HCT116 (cell line): ENCODE data around the gene UBL5. TPM values are rescaled to one million over a fixed set of nuclear protein-coding genes. Genes with fewer than 3 reads are reported as not detected.

Source experiments
- ATAC-seq: fragments of 200-7000 bp; cut with Tn5 transposase; 2 replicates; pipeline ENCODE4 v1.9.1; 2020; ENCODE audit warnings: mild to moderate bottlenecking, moderate library complexity
- BruUV-seq: library from RNA; stranded (reverse); fragments of 400-500 nt; replicated peaks from 2 replicates; lab custom pipeline; 2021; lab: Mats Ljungman, UMichigan
- CTCF ChIA-PET: fragments of 300-600 bp; sonication (Branson Sonifier 250); formaldehyde crosslinking; loops from one replicate; lab custom pipeline; 2021; ENCODE audit warnings: antibody characterized with exemption; lab: Charles Lee
- POLR2A ChIA-PET: fragments of 300-600, 350-600 bp; sonication (Branson Sonifier 250); formaldehyde crosslinking; loops from one replicate; lab custom pipeline; 2021; ENCODE audit warnings: antibody characterized with exemption; lab: Charles Lee
- RAD21 ChIA-PET, 2 experiments: fragments of 300-600 bp; sonication (Branson Sonifier 250); formaldehyde crosslinking; loops; one replicate each; lab custom pipeline; 2023; ENCODE audit warnings: low total read pairs in 2 of 2; ENCODE audit not compliant: uncharacterized antibody in 2 of 2, unreplicated experiment in 2 of 2, low non-redundant PET in 1 of 2; lab: Charles Lee
- DNase-seq: peaks from one replicate; pipeline ENCODE4 v3.0.0-alpha.2; 2010; ENCODE audit warnings: low read depth, low spot score
- H2AFZ ChIP-seq: fragments of 200-600 bp; shearing (Covaris generic), sonication (generic); 2 replicates; pipeline ENCODE4 v1.6.1; 2017; ENCODE audit warnings: low read depth, mixed run types, mixed read lengths, antibody characterized with exemption, low read length; ENCODE audit not compliant: poor library complexity, severe bottlenecking
- H3K27ac ChIP-seq: 2 replicates; pipeline ENCODE4 v1.5.1; 2012; ENCODE audit warnings: low read depth, low read length
- H3K27me3 ChIP-seq: fragments of 200-600 bp; sonication (generic); 2 replicates; pipeline ENCODE4 v1.6.1; 2016; ENCODE audit warnings: mixed run types, low read length, mixed read lengths; ENCODE audit not compliant: insufficient read depth
- H3K36me3 ChIP-seq, 2 experiments: fragments of 200-500 bp in 1 of 2; fragments of 200-600 bp in 1 of 2; sonication (Bioruptor generic) in 1 of 2; sonication (generic) in 1 of 2; 2 replicates each; pipeline versions ENCODE4 v1.5.1 to v1.6.1; 2014 to 2016; ENCODE audit warnings: low read length in 2 of 2, inconsistent platforms in 1 of 2, mixed read lengths in 1 of 2, mixed run types in 1 of 2; ENCODE audit not compliant: insufficient read depth in 2 of 2, control insufficient read depth in 1 of 2
- H3K4me1 ChIP-seq, 2 experiments: fragments of 200-600 bp in 1 of 2; sonication (generic) in 1 of 2; 2 replicates each; pipeline versions ENCODE4 v1.5.1 to v1.6.1; 2012 to 2017; ENCODE audit warnings: low read length in 2 of 2, inconsistent platforms in 1 of 2, mild to moderate bottlenecking in 1 of 2, mixed read lengths in 1 of 2, mixed run types in 1 of 2, moderate library complexity in 1 of 2; ENCODE audit not compliant: insufficient read depth in 2 of 2, control insufficient read depth in 1 of 2
- H3K4me2 ChIP-seq: fragments of 200-600 bp; sonication (generic); 2 replicates; pipeline ENCODE4 v1.6.1; 2017; ENCODE audit warnings: mixed run types, low read length, mixed read lengths
- H3K4me3 ChIP-seq, 2 experiments: fragments of 200-600 bp in 1 of 2; sonication (generic) in 1 of 2; replicated peaks in 1 of 2; 2 replicates each; pipeline ENCODE4 v1.5.1; 2011 to 2016; ENCODE audit warnings: low read length in 2 of 2, control low read depth in 1 of 2, low read depth in 1 of 2, mild to moderate bottlenecking in 1 of 2, mixed read lengths in 1 of 2, mixed run types in 1 of 2
- H3K79me2 ChIP-seq: fragments of 200-600 bp; sonication (generic); 2 replicates; pipeline ENCODE4 v1.6.1; 2017; ENCODE audit warnings: mild to moderate bottlenecking, mixed run types, low read length, moderate library complexity, mixed read lengths; ENCODE audit not compliant: insufficient read depth
- H3K9ac ChIP-seq: fragments of 200-600 bp; sonication (generic); 2 replicates; pipeline ENCODE4 v1.6.1; 2016; ENCODE audit warnings: low read length, mixed read lengths
- H3K9me2 ChIP-seq: fragments of 200-600 bp; sonication (generic), shearing (Covaris generic); 2 replicates; pipeline ENCODE4 v1.6.1; 2017; ENCODE audit warnings: mixed run types, mild to moderate bottlenecking, moderate library complexity; ENCODE audit not compliant: insufficient read depth
- H3K9me3 ChIP-seq, 2 experiments: fragments of 200-500 bp in 1 of 2; fragments of 200-600 bp in 1 of 2; sonication (Bioruptor generic) in 1 of 2; sonication (generic) in 1 of 2; 2 replicates each; pipeline ENCODE4 v1.6.1; 2014 to 2017; ENCODE audit warnings: low read length in 2 of 2, mixed read lengths in 2 of 2, inconsistent platforms in 1 of 2, low read depth in 1 of 2, mild to moderate bottlenecking in 1 of 2, mixed run types in 1 of 2, moderate library complexity in 1 of 2; ENCODE audit not compliant: control insufficient read depth in 1 of 2, insufficient read depth in 1 of 2
- H4K20me1 ChIP-seq: fragments of 200-600 bp; sonication (generic), shearing (Covaris generic); 2 replicates; pipeline ENCODE4 v1.6.1; 2017; ENCODE audit warnings: mixed run types, mild to moderate bottlenecking, moderate library complexity; ENCODE audit not compliant: insufficient read depth
- ATF3 ChIP-seq: IDR thresholded peaks from 2 replicates; pipeline ENCODE4 v1.6.1; 2012
- CBX3 ChIP-seq: IDR thresholded peaks from 2 replicates; pipeline ENCODE4 v1.6.1; 2012; ENCODE audit warnings: low read depth
- CEBPB ChIP-seq: IDR thresholded peaks from 2 replicates; pipeline ENCODE4 v1.6.1; 2012; ENCODE audit warnings: low read depth
- EGR1 ChIP-seq: IDR thresholded peaks from 2 replicates; pipeline ENCODE4 v1.6.1; 2012; ENCODE audit warnings: low read depth
- ELF1 ChIP-seq: IDR thresholded peaks from 2 replicates; pipeline ENCODE4 v1.6.1; 2012; ENCODE audit warnings: low read depth, borderline replicate concordance
- EZH2 ChIP-seq: fragments of 200-600 bp; sonication (generic); IDR thresholded peaks from 2 replicates; pipeline ENCODE4 v1.6.1; 2017; ENCODE audit warnings: antibody characterized with exemption, mixed run types
- FOSL1 ChIP-seq: IDR thresholded peaks from 2 replicates; pipeline ENCODE4 v1.6.1; 2012; ENCODE audit warnings: low read depth
- JUND ChIP-seq: IDR thresholded peaks from 2 replicates; pipeline ENCODE4 v1.6.1; 2012
- POLR2AphosphoS5 ChIP-seq: IDR thresholded peaks from 2 replicates; pipeline ENCODE4 v1.6.1; 2011; ENCODE audit warnings: mild to moderate bottlenecking, low read depth, low read length, moderate library complexity
- RAD21 ChIP-seq: IDR thresholded peaks from 2 replicates; pipeline ENCODE4 v1.6.1; 2012; ENCODE audit warnings: low read depth, mild to moderate bottlenecking
- SIN3A ChIP-seq: IDR thresholded peaks from 2 replicates; pipeline ENCODE4 v1.6.1; 2012; ENCODE audit warnings: low read depth
- YY1 ChIP-seq: IDR thresholded peaks from 2 replicates; pipeline ENCODE4 v1.6.1; 2011; ENCODE audit warnings: low read length, low read depth, moderate library complexity, mild to moderate bottlenecking; ENCODE audit not compliant: insufficient replicate concordance; ENCODE audit errors: extremely low read depth
- ZFX ChIP-seq: fragments of 450-650 bp; IDR thresholded peaks from 2 replicates; pipeline ENCODE4 v1.6.1; 2017
- ZNF274 ChIP-seq: fragments of 200-500 bp; sonication (Bioruptor generic); IDR thresholded peaks from 2 replicates; pipeline ENCODE4 v1.6.1; 2014; ENCODE audit warnings: mild to moderate bottlenecking, low read depth, low read length, inconsistent platforms
- intact Hi-C: fragments of 100-400 bp; cut with micrococcal nuclease; formaldehyde crosslinking; loops from 2 replicates; pipeline ENCODE4 v1.10.0; 2022
- total RNA-seq: library from RNA; stranded (reverse); gene quantifications from one replicate; pipeline ENCODE4 v1.2.1, GENCODE V29; 2021; ENCODE audit not compliant: unreplicated experiment
- TF ChIP-seq, protein P1 (sequence below): IDR thresholded peaks from 2 replicates; pipeline ENCODE4 v1.6.1; 2012; ENCODE audit warnings: low read depth

Gene UBL5
- total RNA-seq, 1 experiment from 2014 or later, result 335 TPM

DNA sequence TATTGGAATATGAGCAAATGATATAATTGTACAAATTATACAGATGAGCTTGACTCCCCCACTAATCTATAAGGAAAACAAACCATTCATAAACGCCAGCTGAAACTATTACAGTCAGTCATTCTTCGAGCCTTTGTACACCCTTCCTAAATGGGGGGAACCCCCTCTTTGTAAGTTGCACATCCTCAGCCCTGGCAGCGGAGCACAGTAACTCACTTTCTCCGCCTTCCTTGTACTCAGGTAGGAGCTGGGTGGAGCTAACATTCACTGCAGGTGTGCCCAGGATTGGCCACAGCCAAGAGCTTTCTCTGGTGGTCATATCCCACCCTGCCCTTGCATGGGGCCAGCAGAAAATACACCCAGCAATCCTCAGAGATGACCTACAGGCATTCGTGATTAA, 36.0 kb downstream of the UBL5 start:
- intact Hi-C loops, result no loop called here
- ATAC-seq (no peak), DNase-seq (no peak)
- H3K9me2 ChIP-seq, result no peaks in the 10 kb centered on the region
- no peak for TF ChIP-seq CBX3
- H3K27ac ChIP-seq, result no peak overlapping the region
- H3K4me1 ChIP-seq, result peaks cover 0 to 5% of the 10 kb centered on the region in 2 experiments; a peak in 2 of 4 replicates
- H3K9ac ChIP-seq, result no peak overlapping the region
- no peaks in the 10 kb centered on the region for H4K20me1 ChIP-seq
- no peak overlapping the region for H2AFZ ChIP-seq
- no TSS peak for BruUV-seq
- no peaks in the 10 kb centered on the region for H3K27me3 ChIP-seq
- ChIA-PET CTCF (no interaction called here), POLR2A (no interaction called here), RAD21 (no interaction called here)
- H3K4me3 ChIP-seq, result no peak overlapping the region
- H3K36me3 ChIP-seq, result no peaks in the 10 kb centered on the region
- no peaks in the 10 kb centered on the region for H3K9me3 ChIP-seq
- no peak overlapping the region for H3K4me2 ChIP-seq
- no peaks in the 10 kb centered on the region for H3K79me2 ChIP-seq

- DNase-seq (no peak), ATAC-seq (no peak)
- no peak overlapping the region for H3K4me2 ChIP-seq
- no peak overlapping the region for H2AFZ ChIP-seq
- H4K20me1 ChIP-seq, result no peaks in the 10 kb centered on the region
- intact Hi-C loops, result no loop called here
- H3K27ac ChIP-seq, result no peak overlapping the region
- BruUV-seq, result no TSS peak
- ChIA-PET CTCF (no interaction called here), POLR2A (no interaction called here), RAD21 (no interaction called here)
- H3K4me3 ChIP-seq, result no peak overlapping the region
- no peaks in the 10 kb centered on the region for H3K9me3 ChIP-seq
- H3K27me3 ChIP-seq, result no peaks in the 10 kb centered on the region
- H3K36me3 ChIP-seq, result no peaks in the 10 kb centered on the region
- no peaks in the 10 kb centered on the region for H3K4me1 ChIP-seq
- no peaks in the 10 kb centered on the region for H3K9me2 ChIP-seq
- no peaks in the 10 kb centered on the region for H3K79me2 ChIP-seq
- TF ChIP-seq, protein P1, sequence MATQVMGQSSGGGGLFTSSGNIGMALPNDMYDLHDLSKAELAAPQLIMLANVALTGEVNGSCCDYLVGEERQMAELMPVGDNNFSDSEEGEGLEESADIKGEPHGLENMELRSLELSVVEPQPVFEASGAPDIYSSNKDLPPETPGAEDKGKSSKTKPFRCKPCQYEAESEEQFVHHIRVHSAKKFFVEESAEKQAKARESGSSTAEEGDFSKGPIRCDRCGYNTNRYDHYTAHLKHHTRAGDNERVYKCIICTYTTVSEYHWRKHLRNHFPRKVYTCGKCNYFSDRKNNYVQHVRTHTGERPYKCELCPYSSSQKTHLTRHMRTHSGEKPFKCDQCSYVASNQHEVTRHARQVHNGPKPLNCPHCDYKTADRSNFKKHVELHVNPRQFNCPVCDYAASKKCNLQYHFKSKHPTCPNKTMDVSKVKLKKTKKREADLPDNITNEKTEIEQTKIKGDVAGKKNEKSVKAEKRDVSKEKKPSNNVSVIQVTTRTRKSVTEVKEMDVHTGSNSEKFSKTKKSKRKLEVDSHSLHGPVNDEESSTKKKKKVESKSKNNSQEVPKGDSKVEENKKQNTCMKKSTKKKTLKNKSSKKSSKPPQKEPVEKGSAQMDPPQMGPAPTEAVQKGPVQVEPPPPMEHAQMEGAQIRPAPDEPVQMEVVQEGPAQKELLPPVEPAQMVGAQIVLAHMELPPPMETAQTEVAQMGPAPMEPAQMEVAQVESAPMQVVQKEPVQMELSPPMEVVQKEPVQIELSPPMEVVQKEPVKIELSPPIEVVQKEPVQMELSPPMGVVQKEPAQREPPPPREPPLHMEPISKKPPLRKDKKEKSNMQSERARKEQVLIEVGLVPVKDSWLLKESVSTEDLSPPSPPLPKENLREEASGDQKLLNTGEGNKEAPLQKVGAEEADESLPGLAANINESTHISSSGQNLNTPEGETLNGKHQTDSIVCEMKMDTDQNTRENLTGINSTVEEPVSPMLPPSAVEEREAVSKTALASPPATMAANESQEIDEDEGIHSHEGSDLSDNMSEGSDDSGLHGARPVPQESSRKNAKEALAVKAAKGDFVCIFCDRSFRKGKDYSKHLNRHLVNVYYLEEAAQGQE, result no peak
- TF ChIP-seq YY1 (no peak), ATF3 (no peak), EGR1 (no peak), ZFX (no peak), ZNF274 (no peak), SIN3A (no peak), EZH2 (no peak), FOSL1 (no peak), ELF1 (no peak), JUND (no peak), RAD21 (no peak), POLR2AphosphoS5 (no peak), CEBPB (no peak)
- no peak overlapping the region for H3K9ac ChIP-seq
Observed at GRCh38 chr19:9865732-9866501, 38.2 kb downstream of the UBL5 start.
